Measurements from ENCODE around the gene OR2T35.

The OR2T35 gene

GRCh38 chr1:248631354-248632008 lies 13.6 kb downstream of the OR2T35 start:
- DNase-seq (ENCODE audit: low read depth in 1 of 2, low spot score in 1 of 2): no peak
- in situ Hi-C loops (cut with HindIII; ENCODE audit: low pct_unique_long_range_greater_than_20kb, low sequenced_read_pairs): no loop called here
- no peak for TF ChIP-seq JUND (IDR thresholded peaks at IDR 0.05; ENCODE audit: low read depth)

GRCh38 chr1:248630551-248630950 lies 14.5 kb downstream of the OR2T35 start:
- DNase-seq (ENCODE audit: low read depth in 1 of 2, low spot score in 1 of 2): no peak
- TF ChIP-seq JUND (IDR thresholded peaks at IDR 0.05; ENCODE audit: low read depth): no peak
- in situ Hi-C loops (cut with HindIII; ENCODE audit: low pct_unique_long_range_greater_than_20kb, low sequenced_read_pairs): no loop called here

- in situ Hi-C loops (cut with HindIII; ENCODE audit: low pct_unique_long_range_greater_than_20kb, low sequenced_read_pairs): no loop called here
These were observed 16.9 kb downstream of the OR2T35 start for GRCh38 chr1:248627971-248628844.

GRCh38 chr1:248625971-248626370 lies 19.1 kb downstream of the OR2T35 start:
- no peak for DNase-seq (ENCODE audit: low read depth in 1 of 2, low spot score in 1 of 2)
- TF ChIP-seq JUND (IDR thresholded peaks at IDR 0.05; ENCODE audit: low read depth): no peak
- in situ Hi-C loops (cut with HindIII; ENCODE audit: low pct_unique_long_range_greater_than_20kb, low sequenced_read_pairs): no loop called here

More at GRCh38 chr1:248627971-248628844, 16.9 kb downstream of the OR2T35 start:
- TF ChIP-seq JUND (IDR thresholded peaks at IDR 0.05; ENCODE audit: low read depth): no peak
- no peak for DNase-seq (ENCODE audit: low read depth in 1 of 2, low spot score in 1 of 2)

DNA sequence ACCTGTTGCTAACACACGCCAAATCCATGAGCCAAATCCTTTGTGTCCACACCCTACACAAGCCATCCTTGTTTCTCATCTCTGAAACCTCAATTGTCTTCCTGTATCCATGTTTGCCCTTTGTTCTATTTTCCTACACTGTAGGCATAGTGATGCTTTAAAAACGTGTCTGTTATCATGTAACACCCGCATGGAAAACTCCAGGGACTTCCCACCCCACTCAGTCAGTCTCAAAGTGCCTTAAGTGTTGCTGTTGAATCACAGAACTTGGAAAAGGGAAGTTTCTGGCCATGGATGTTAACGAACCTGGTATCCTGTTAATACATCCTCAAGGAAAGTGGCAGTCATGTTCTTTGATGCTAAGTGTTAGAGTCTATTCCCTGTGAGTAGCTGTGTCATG lies 19.9 kb downstream of the OR2T35 start:
- TF ChIP-seq JUND (IDR thresholded peaks at IDR 0.05; ENCODE audit: low read depth): no peak
- in situ Hi-C loops (cut with HindIII; ENCODE audit: low pct_unique_long_range_greater_than_20kb, low sequenced_read_pairs): no loop called here
- DNase-seq (ENCODE audit: low read depth in 1 of 2, low spot score in 1 of 2): no peak

- no peak for TF ChIP-seq JUND (IDR thresholded peaks at IDR 0.05; ENCODE audit: low read depth)
- in situ Hi-C loops (cut with HindIII; ENCODE audit: low pct_unique_long_range_greater_than_20kb, low sequenced_read_pairs): no loop called here
- DNase-seq (ENCODE audit: low read depth in 1 of 2, low spot score in 1 of 2): peak; percentile 13 to 71
These were observed 22.5 kb downstream of the OR2T35 start for GRCh38 chr1:248622570-248623001.

DNA sequence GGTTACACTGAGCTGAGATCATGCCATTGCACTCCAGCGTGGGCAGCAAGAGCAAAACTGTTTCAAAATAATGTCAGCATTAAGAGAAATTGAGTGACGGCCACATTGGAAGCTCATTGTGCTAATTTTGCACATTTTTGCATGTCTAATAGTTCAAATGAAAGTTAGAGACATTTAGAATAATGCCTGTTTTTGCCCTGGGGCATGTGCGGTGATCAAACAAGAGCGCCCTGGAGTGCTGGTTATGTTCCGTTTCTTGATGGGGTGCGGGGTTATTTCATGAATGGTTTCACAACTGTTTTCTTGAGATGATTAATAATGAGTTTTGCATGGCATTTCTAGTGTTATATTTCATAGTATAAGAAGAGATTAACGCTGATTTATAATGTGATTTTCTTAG lies 23.3 kb downstream of the OR2T35 start:
- no peak for TF ChIP-seq JUND (IDR thresholded peaks at IDR 0.05; ENCODE audit: low read depth)
- no peak for DNase-seq (ENCODE audit: low read depth in 1 of 2, low spot score in 1 of 2)
- in situ Hi-C loops (cut with HindIII; ENCODE audit: low pct_unique_long_range_greater_than_20kb, low sequenced_read_pairs): no loop called here

GRCh38 chr1:248618878-248619277 lies 26.2 kb downstream of the OR2T35 start:
- no peak for TF ChIP-seq JUND (IDR thresholded peaks at IDR 0.05; ENCODE audit: low read depth)
- DNase-seq (ENCODE audit: low read depth in 1 of 2, low spot score in 1 of 2): peak in 1 of 2 experiments; percentile 71
- in situ Hi-C loops (cut with HindIII; ENCODE audit: low pct_unique_long_range_greater_than_20kb, low sequenced_read_pairs): no loop called here

GRCh38 chr1:248618119-248618518 lies 27.0 kb downstream of the OR2T35 start:
- no peak for DNase-seq (ENCODE audit: low read depth in 1 of 2, low spot score in 1 of 2)
- in situ Hi-C loops (cut with HindIII; ENCODE audit: low pct_unique_long_range_greater_than_20kb, low sequenced_read_pairs): no loop called here
- TF ChIP-seq JUND (IDR thresholded peaks at IDR 0.05; ENCODE audit: low read depth): no peak

- TF ChIP-seq JUND (IDR thresholded peaks at IDR 0.05; ENCODE audit: low read depth): no peak
- DNase-seq (ENCODE audit: low read depth in 1 of 2, low spot score in 1 of 2): no peak
- in situ Hi-C loops (cut with HindIII; ENCODE audit: low pct_unique_long_range_greater_than_20kb, low sequenced_read_pairs): no loop called here
These were observed 31.3 kb downstream of the OR2T35 start for GRCh38 chr1:248613742-248614141.

DNA sequence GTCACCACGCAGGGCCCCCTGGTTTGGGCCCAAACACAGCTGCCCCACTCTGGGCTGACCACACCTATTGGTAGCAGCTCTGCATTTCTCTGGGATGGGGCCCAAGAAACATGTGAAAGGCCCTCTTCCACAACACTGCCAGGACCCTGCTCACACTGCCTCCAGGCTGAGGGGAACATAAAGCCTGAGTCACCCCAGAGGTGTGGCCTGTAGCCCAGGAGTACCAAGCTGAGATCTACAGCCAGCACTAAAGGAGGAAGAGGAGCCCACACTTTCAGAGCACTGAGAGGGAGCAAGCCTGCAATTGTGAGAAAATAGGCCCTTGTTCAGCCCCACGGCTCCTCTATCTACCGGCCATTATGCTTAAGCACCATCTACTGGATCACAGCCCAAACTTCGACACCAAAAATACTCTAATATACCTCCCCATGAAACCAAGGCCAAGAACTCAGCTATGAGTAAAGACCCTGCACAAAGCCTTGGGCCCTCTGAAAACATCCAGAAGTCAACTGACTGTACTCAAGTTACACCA lies 33.1 kb downstream of the OR2T35 start:
- in situ Hi-C loops (cut with HindIII; ENCODE audit: low pct_unique_long_range_greater_than_20kb, low sequenced_read_pairs): no loop called here
- no peak for TF ChIP-seq JUND (IDR thresholded peaks at IDR 0.05; ENCODE audit: low read depth)

DNA sequence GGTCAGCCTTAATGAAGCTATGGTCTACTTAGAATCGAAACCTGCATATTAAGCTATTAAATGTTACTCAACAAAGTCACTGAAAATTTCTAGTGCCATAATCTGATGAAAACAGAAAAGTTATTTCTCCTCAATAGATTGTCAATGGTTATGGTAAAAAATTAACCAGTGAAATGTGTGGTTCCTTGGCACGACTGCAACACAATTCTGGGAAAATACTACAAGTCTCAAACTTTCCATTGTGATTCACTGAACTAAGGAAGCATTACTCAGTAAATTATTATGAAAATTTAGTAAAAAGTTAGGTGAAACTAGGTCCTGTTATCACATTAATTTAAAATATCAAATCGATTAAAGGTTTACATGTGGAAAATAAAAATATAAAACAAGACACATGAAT lies 34.8 kb downstream of the OR2T35 start:
- DNase-seq (ENCODE audit: low read depth in 1 of 2, low spot score in 1 of 2): no peak
- in situ Hi-C loops (cut with HindIII; ENCODE audit: low pct_unique_long_range_greater_than_20kb, low sequenced_read_pairs): no loop called here
- no peak for TF ChIP-seq JUND (IDR thresholded peaks at IDR 0.05; ENCODE audit: low read depth)

More for the DNA sequence above, 33.1 kb downstream of the OR2T35 start:
- no peak for DNase-seq (ENCODE audit: low read depth in 1 of 2, low spot score in 1 of 2)

DNA sequence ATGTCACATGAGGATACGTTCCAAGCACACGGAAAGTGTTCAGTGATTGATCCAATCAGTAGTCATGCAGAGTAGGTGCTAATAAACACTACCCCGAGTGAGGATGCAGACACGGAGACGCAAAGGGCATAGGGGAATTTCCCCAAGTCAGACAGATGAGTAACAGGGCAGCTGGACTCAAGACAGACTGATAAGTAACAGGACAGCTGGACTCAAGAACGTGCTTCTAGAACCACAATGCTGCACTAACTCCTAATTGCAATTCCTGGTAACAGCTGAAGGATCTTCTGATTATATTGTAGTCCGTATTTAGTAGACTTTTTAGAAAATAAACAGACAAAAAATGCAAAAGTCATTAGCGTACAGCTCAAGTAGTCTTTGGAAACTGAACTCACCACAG lies 45.7 kb downstream of the OR2T35 start:
- DNase-seq (ENCODE audit: low read depth in 1 of 2, low spot score in 1 of 2): no peak
- in situ Hi-C loops (cut with HindIII; ENCODE audit: low pct_unique_long_range_greater_than_20kb, low sequenced_read_pairs): no loop called here
- TF ChIP-seq JUND (IDR thresholded peaks at IDR 0.05; ENCODE audit: low read depth): no peak

All from T47D (cell line).